ENCODE results near the gene CDRT4. TPM values are rescaled to one million over a fixed set of nuclear protein-coding genes. Genes with fewer than 3 reads are reported as not detected.

Gene CDRT4
- total and polyA plus RNA-seq, 10 of the 15 experiments (the other 5 are each of a cell fraction or from before 2014, with no cell fraction given) = 0.11 to 1.3 (median 0.51) TPM; not detected in 3

- no peaks in the 10 kb centered on the region for H3K27me3 ChIP-seq (replicated peaks in 1 of 2; ENCODE audit: control insufficient read depth in 2 of 2, insufficient read depth in 2 of 2, low read length in 1 of 2)
- WGBS (ENCODE audit: insufficient coverage, insufficient replicate concordance, low lambda C conversion rate, missing lambda C conversion rate) = 23% methylated on average over 4 of the region's 4 CpGs
- SMC1A ChIA-PET (ENCODE audit: uncharacterized antibody, unreplicated experiment) = no interaction called here
- POLR2A ChIA-PET = no interaction called here
- RAD21 ChIA-PET (ENCODE audit: unreplicated experiment) = no interaction called here
- in situ Hi-C loops (cut with MboI) = no loop called here
- DNase-seq (ENCODE audit: low read depth, low spot score) = no peak
- H3K9ac ChIP-seq (ENCODE audit: control insufficient read depth, insufficient read depth, low read length) = no peak overlapping the region
- no TSS peak for BruUV-seq (replicated peaks)
- H3K4me1 ChIP-seq (ENCODE audit: control insufficient read depth, insufficient read depth, low read length) = no peaks in the 10 kb centered on the region
- H3K27ac ChIP-seq (ENCODE audit: control insufficient read depth, insufficient read depth) = no peak overlapping the region
- CTCF ChIA-PET = no interaction called here
- intact Hi-C loops (cut with micrococcal nuclease; ENCODE audit: unreplicated experiment) = no loop called here
- no peaks in the 10 kb centered on the region for H3K9me3 ChIP-seq (replicated peaks; ENCODE audit: control insufficient read depth, insufficient read depth, low read length)
- H2AFZ ChIP-seq (ENCODE audit: control insufficient read depth, low read depth, low read length) = no peak overlapping the region
- no peak for FAIRE-seq
- H4K20me1 ChIP-seq (ENCODE audit: control insufficient read depth, insufficient read depth) = no peaks in the 10 kb centered on the region
- H3K79me2 ChIP-seq (ENCODE audit: control insufficient read depth, insufficient read depth, low read length) = no peaks in the 10 kb centered on the region
- no peak for ATAC-seq
- no peak overlapping the region for H3K4me2 ChIP-seq (ENCODE audit: control insufficient read depth, insufficient read depth)
- no peaks in the 10 kb centered on the region for H3K36me3 ChIP-seq (ENCODE audit: control insufficient read depth in 2 of 2, insufficient read depth in 2 of 2, low read length in 1 of 2)
- H3K4me3 ChIP-seq = no peak overlapping the region
- TF ChIP-seq, protein P1, sequence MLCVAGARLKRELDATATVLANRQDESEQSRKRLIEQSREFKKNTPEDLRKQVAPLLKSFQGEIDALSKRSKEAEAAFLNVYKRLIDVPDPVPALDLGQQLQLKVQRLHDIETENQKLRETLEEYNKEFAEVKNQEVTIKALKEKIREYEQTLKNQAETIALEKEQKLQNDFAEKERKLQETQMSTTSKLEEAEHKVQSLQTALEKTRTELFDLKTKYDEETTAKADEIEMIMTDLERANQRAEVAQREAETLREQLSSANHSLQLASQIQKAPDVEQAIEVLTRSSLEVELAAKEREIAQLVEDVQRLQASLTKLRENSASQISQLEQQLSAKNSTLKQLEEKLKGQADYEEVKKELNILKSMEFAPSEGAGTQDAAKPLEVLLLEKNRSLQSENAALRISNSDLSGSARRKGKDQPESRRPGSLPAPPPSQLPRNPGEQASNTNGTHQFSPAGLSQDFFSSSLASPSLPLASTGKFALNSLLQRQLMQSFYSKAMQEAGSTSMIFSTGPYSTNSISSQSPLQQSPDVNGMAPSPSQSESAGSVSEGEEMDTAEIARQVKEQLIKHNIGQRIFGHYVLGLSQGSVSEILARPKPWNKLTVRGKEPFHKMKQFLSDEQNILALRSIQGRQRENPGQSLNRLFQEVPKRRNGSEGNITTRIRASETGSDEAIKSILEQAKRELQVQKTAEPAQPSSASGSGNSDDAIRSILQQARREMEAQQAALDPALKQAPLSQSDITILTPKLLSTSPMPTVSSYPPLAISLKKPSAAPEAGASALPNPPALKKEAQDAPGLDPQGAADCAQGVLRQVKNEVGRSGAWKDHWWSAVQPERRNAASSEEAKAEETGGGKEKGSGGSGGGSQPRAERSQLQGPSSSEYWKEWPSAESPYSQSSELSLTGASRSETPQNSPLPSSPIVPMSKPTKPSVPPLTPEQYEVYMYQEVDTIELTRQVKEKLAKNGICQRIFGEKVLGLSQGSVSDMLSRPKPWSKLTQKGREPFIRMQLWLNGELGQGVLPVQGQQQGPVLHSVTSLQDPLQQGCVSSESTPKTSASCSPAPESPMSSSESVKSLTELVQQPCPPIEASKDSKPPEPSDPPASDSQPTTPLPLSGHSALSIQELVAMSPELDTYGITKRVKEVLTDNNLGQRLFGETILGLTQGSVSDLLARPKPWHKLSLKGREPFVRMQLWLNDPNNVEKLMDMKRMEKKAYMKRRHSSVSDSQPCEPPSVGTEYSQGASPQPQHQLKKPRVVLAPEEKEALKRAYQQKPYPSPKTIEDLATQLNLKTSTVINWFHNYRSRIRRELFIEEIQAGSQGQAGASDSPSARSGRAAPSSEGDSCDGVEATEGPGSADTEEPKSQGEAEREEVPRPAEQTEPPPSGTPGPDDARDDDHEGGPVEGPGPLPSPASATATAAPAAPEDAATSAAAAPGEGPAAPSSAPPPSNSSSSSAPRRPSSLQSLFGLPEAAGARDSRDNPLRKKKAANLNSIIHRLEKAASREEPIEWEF (IDR thresholded peaks at IDR 0.05; ENCODE audit: insufficient replicate concordance, low read depth, low read length) = no peak
- TF ChIP-seq JUND (IDR thresholded peaks at IDR 0.05; ENCODE audit: low read depth, low read length) (no peak), POLR2A (IDR thresholded peaks at IDR 0.05; ENCODE audit: low read depth, low read length) (no peak), PRDM15 (CRISPR knock-in tag; IDR thresholded peaks at IDR 0.05) (no peak), BHLHE40 (IDR thresholded peaks at IDR 0.05; ENCODE audit: borderline replicate concordance in 1 of 2, low read depth in 2 of 2, low read length in 1 of 2) (no peak), TCF7 (IDR thresholded peaks at IDR 0.05; ENCODE audit: borderline replicate concordance) (no peak)
- TF ChIP-seq, protein P2, sequence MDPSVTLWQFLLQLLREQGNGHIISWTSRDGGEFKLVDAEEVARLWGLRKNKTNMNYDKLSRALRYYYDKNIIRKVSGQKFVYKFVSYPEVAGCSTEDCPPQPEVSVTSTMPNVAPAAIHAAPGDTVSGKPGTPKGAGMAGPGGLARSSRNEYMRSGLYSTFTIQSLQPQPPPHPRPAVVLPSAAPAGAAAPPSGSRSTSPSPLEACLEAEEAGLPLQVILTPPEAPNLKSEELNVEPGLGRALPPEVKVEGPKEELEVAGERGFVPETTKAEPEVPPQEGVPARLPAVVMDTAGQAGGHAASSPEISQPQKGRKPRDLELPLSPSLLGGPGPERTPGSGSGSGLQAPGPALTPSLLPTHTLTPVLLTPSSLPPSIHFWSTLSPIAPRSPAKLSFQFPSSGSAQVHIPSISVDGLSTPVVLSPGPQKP (IDR thresholded peaks at IDR 0.05; ENCODE audit: low read depth, low read length) = no peak
- TF ChIP-seq, protein P3, sequence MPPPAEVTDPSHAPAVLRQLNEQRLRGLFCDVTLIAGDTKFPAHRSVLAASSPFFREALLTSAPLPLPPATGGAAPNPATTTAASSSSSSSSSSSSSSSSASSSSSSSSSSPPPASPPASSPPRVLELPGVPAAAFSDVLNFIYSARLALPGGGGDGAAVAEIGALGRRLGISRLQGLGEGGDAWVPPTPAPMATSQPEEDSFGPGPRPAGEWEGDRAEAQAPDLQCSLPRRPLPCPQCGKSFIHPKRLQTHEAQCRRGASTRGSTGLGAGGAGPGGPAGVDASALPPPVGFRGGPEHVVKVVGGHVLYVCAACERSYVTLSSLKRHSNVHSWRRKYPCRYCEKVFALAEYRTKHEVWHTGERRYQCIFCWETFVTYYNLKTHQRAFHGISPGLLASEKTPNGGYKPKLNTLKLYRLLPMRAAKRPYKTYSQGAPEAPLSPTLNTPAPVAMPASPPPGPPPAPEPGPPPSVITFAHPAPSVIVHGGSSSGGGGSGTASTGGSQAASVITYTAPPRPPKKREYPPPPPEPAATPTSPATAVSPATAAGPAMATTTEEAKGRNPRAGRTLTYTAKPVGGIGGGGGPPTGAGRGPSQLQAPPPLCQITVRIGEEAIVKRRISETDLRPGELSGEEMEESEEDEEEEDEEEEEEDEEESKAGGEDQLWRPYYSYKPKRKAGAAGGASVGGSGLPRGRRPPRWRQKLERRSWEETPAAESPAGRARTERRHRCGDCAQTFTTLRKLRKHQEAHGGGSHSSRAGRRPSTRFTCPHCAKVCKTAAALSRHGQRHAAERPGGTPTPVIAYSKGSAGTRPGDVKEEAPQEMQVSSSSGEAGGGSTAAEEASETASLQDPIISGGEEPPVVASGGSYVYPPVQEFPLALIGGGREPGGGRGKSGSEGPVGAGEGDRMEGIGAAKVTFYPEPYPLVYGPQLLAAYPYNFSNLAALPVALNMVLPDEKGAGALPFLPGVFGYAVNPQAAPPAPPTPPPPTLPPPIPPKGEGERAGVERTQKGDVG (CRISPR knock-in tag; IDR thresholded peaks at IDR 0.05) = no peak
Observed at GRCh38 chr17:15485045-15485444, 17.6 kb upstream of the CDRT4 start.
